HCT116 (cell line): ENCODE measurements around the gene HSD17B7.
"Not testable (repeated sequence)": the region's sequence is repeated elsewhere in the genome, so short reads cannot be mapped to it uniquely, and the experiment has no call there.

Experiments used
- ATF3 ChIP-seq: IDR thresholded peaks from 2 replicates; pipeline ENCODE4 v1.6.1; 2012
- EZH2 ChIP-seq: fragments of 200-600 bp; sonication (generic); IDR thresholded peaks from 2 replicates; pipeline ENCODE4 v1.6.1; 2017; ENCODE audit warnings: antibody characterized with exemption, mixed run types
- POLR2A ChIP-seq: IDR thresholded peaks from 2 replicates; pipeline ENCODE4 v1.7.0; 2011; ENCODE audit warnings: borderline replicate concordance; ENCODE audit not compliant: insufficient read depth, insufficient read length; ENCODE audit errors: extremely low read depth
- TCF7L2 ChIP-seq: IDR thresholded peaks from 2 replicates; pipeline ENCODE4 v1.7.0; 2011; ENCODE audit warnings: borderline replicate concordance, inconsistent platforms; ENCODE audit not compliant: insufficient read depth, insufficient read length; ENCODE audit errors: extremely low read depth
- ZFX ChIP-seq: fragments of 450-650 bp; IDR thresholded peaks from 2 replicates; pipeline ENCODE4 v1.6.1; 2017
- ZNF274 ChIP-seq: fragments of 200-500 bp; sonication (Bioruptor generic); IDR thresholded peaks from 2 replicates; pipeline ENCODE4 v1.6.1; 2014; ENCODE audit warnings: mild to moderate bottlenecking, low read depth, low read length, inconsistent platforms
- TF ChIP-seq, protein P1 (sequence below), 3 experiments: fragments of 200-600 bp in 1 of 3; sonication (generic) in 1 of 3; IDR thresholded peaks in 2 of 3; conservative IDR thresholded peaks in 1 of 3; 2 replicates each; pipeline ENCODE4 v1.5.1; 2012 to 2017; ENCODE audit warnings: low read depth in 2 of 3, low read length in 2 of 3, antibody characterized with exemption in 1 of 3, borderline replicate concordance in 1 of 3, control low read depth in 1 of 3, mild to moderate bottlenecking in 1 of 3, mixed read lengths in 1 of 3, mixed run types in 1 of 3, moderate library complexity in 1 of 3; ENCODE audit not compliant: insufficient read depth in 1 of 3
- TF ChIP-seq, protein P2 (sequence below): IDR thresholded peaks from 2 replicates; pipeline ENCODE4 v1.6.1; 2011; ENCODE audit warnings: mild to moderate bottlenecking, low read length, moderate library complexity; ENCODE audit not compliant: insufficient replicate concordance; ENCODE audit errors: extremely low read depth

DNA sequence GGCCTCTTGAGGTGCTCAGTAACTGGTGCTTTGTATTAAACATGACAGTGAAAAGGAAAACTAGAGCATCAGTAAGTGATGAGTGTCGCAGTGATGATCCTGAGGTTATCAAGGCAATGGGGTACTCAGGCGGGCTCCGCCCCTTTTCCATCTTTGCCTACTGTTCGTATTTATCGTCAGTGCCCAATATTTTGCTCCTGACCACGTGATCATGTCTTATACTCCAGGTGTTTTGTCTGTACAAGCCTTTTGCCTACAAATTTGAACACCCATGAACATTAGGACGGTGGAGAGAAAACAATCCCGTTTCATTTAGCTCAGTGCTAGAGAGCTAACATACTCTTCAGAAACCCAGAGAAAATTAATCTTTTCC is 469 bp downstream of the HSD17B7 start:
- TF ChIP-seq TCF7L2, ZNF274, ATF3, EZH2, POLR2A, ZFX: not testable (repeated sequence)
- TF ChIP-seq, protein P1, sequence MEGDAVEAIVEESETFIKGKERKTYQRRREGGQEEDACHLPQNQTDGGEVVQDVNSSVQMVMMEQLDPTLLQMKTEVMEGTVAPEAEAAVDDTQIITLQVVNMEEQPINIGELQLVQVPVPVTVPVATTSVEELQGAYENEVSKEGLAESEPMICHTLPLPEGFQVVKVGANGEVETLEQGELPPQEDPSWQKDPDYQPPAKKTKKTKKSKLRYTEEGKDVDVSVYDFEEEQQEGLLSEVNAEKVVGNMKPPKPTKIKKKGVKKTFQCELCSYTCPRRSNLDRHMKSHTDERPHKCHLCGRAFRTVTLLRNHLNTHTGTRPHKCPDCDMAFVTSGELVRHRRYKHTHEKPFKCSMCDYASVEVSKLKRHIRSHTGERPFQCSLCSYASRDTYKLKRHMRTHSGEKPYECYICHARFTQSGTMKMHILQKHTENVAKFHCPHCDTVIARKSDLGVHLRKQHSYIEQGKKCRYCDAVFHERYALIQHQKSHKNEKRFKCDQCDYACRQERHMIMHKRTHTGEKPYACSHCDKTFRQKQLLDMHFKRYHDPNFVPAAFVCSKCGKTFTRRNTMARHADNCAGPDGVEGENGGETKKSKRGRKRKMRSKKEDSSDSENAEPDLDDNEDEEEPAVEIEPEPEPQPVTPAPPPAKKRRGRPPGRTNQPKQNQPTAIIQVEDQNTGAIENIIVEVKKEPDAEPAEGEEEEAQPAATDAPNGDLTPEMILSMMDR (IDR thresholded peaks at IDR 0.05 in 2 of 3, conservative IDR thresholded peaks at IDR 0.05 in 1 of 3; ENCODE audit: borderline replicate concordance in 1 of 3, insufficient read depth in 1 of 3, low read depth in 2 of 3, low read length in 2 of 3) = not testable (repeated sequence)
- TF ChIP-seq, protein P2, sequence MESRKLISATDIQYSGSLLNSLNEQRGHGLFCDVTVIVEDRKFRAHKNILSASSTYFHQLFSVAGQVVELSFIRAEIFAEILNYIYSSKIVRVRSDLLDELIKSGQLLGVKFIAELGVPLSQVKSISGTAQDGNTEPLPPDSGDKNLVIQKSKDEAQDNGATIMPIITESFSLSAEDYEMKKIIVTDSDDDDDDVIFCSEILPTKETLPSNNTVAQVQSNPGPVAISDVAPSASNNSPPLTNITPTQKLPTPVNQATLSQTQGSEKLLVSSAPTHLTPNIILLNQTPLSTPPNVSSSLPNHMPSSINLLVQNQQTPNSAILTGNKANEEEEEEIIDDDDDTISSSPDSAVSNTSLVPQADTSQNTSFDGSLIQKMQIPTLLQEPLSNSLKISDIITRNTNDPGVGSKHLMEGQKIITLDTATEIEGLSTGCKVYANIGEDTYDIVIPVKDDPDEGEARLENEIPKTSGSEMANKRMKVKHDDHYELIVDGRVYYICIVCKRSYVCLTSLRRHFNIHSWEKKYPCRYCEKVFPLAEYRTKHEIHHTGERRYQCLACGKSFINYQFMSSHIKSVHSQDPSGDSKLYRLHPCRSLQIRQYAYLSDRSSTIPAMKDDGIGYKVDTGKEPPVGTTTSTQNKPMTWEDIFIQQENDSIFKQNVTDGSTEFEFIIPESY = not testable (repeated sequence)
